HCT116 (cell line): ENCODE measurements around the gene PLEKHG3. TPM values are rescaled to one million over a fixed set of nuclear protein-coding genes. Genes with fewer than 3 reads are reported as not detected.

Experiments
- ATAC-seq: fragments of 200-7000 bp; cut with Tn5 transposase; 2 replicates; pipeline ENCODE4 v1.9.1; 2020; ENCODE audit warnings: mild to moderate bottlenecking, moderate library complexity
- BruUV-seq: library from RNA; stranded (reverse); fragments of 400-500 nt; replicated peaks from 2 replicates; lab custom pipeline; 2021; lab: Mats Ljungman, UMichigan
- CTCF ChIA-PET: fragments of 300-600 bp; sonication (Branson Sonifier 250); formaldehyde crosslinking; loops from one replicate; lab custom pipeline; 2021; ENCODE audit warnings: antibody characterized with exemption; lab: Charles Lee
- POLR2A ChIA-PET: fragments of 300-600, 350-600 bp; sonication (Branson Sonifier 250); formaldehyde crosslinking; loops from one replicate; lab custom pipeline; 2021; ENCODE audit warnings: antibody characterized with exemption; lab: Charles Lee
- RAD21 ChIA-PET, 2 experiments: fragments of 300-600 bp; sonication (Branson Sonifier 250); formaldehyde crosslinking; loops; one replicate each; lab custom pipeline; 2023; ENCODE audit warnings: low total read pairs in 2 of 2; ENCODE audit not compliant: uncharacterized antibody in 2 of 2, unreplicated experiment in 2 of 2, low non-redundant PET in 1 of 2; lab: Charles Lee
- DNase-seq: peaks from one replicate; pipeline ENCODE4 v3.0.0-alpha.2; 2010; ENCODE audit warnings: low read depth, low spot score
- H2AFZ ChIP-seq: fragments of 200-600 bp; shearing (Covaris generic), sonication (generic); 2 replicates; pipeline ENCODE4 v1.6.1; 2017; ENCODE audit warnings: low read depth, mixed run types, mixed read lengths, antibody characterized with exemption, low read length; ENCODE audit not compliant: poor library complexity, severe bottlenecking
- H3K27ac ChIP-seq: 2 replicates; pipeline ENCODE4 v1.5.1; 2012; ENCODE audit warnings: low read depth, low read length
- H3K27me3 ChIP-seq: fragments of 200-600 bp; sonication (generic); 2 replicates; pipeline ENCODE4 v1.6.1; 2016; ENCODE audit warnings: mixed run types, low read length, mixed read lengths; ENCODE audit not compliant: insufficient read depth
- H3K36me3 ChIP-seq, 2 experiments: fragments of 200-500 bp in 1 of 2; fragments of 200-600 bp in 1 of 2; sonication (Bioruptor generic) in 1 of 2; sonication (generic) in 1 of 2; 2 replicates each; pipeline versions ENCODE4 v1.5.1 to v1.6.1; 2014 to 2016; ENCODE audit warnings: low read length in 2 of 2, inconsistent platforms in 1 of 2, mixed read lengths in 1 of 2, mixed run types in 1 of 2; ENCODE audit not compliant: insufficient read depth in 2 of 2, control insufficient read depth in 1 of 2
- H3K4me1 ChIP-seq, 2 experiments: fragments of 200-600 bp in 1 of 2; sonication (generic) in 1 of 2; 2 replicates each; pipeline versions ENCODE4 v1.5.1 to v1.6.1; 2012 to 2017; ENCODE audit warnings: low read length in 2 of 2, inconsistent platforms in 1 of 2, mild to moderate bottlenecking in 1 of 2, mixed read lengths in 1 of 2, mixed run types in 1 of 2, moderate library complexity in 1 of 2; ENCODE audit not compliant: insufficient read depth in 2 of 2, control insufficient read depth in 1 of 2
- H3K4me2 ChIP-seq: fragments of 200-600 bp; sonication (generic); 2 replicates; pipeline ENCODE4 v1.6.1; 2017; ENCODE audit warnings: mixed run types, low read length, mixed read lengths
- H3K4me3 ChIP-seq, 2 experiments: fragments of 200-600 bp in 1 of 2; sonication (generic) in 1 of 2; replicated peaks in 1 of 2; 2 replicates each; pipeline ENCODE4 v1.5.1; 2011 to 2016; ENCODE audit warnings: low read length in 2 of 2, control low read depth in 1 of 2, low read depth in 1 of 2, mild to moderate bottlenecking in 1 of 2, mixed read lengths in 1 of 2, mixed run types in 1 of 2
- H3K79me2 ChIP-seq: fragments of 200-600 bp; sonication (generic); 2 replicates; pipeline ENCODE4 v1.6.1; 2017; ENCODE audit warnings: mild to moderate bottlenecking, mixed run types, low read length, moderate library complexity, mixed read lengths; ENCODE audit not compliant: insufficient read depth
- H3K9ac ChIP-seq: fragments of 200-600 bp; sonication (generic); 2 replicates; pipeline ENCODE4 v1.6.1; 2016; ENCODE audit warnings: low read length, mixed read lengths
- H3K9me2 ChIP-seq: fragments of 200-600 bp; sonication (generic), shearing (Covaris generic); 2 replicates; pipeline ENCODE4 v1.6.1; 2017; ENCODE audit warnings: mixed run types, mild to moderate bottlenecking, moderate library complexity; ENCODE audit not compliant: insufficient read depth
- H3K9me3 ChIP-seq, 2 experiments: fragments of 200-500 bp in 1 of 2; fragments of 200-600 bp in 1 of 2; sonication (Bioruptor generic) in 1 of 2; sonication (generic) in 1 of 2; 2 replicates each; pipeline ENCODE4 v1.6.1; 2014 to 2017; ENCODE audit warnings: low read length in 2 of 2, mixed read lengths in 2 of 2, inconsistent platforms in 1 of 2, low read depth in 1 of 2, mild to moderate bottlenecking in 1 of 2, mixed run types in 1 of 2, moderate library complexity in 1 of 2; ENCODE audit not compliant: control insufficient read depth in 1 of 2, insufficient read depth in 1 of 2
- H4K20me1 ChIP-seq: fragments of 200-600 bp; sonication (generic), shearing (Covaris generic); 2 replicates; pipeline ENCODE4 v1.6.1; 2017; ENCODE audit warnings: mixed run types, mild to moderate bottlenecking, moderate library complexity; ENCODE audit not compliant: insufficient read depth
- EGR1 ChIP-seq: IDR thresholded peaks from 2 replicates; pipeline ENCODE4 v1.6.1; 2012; ENCODE audit warnings: low read depth
- EZH2 ChIP-seq: fragments of 200-600 bp; sonication (generic); IDR thresholded peaks from 2 replicates; pipeline ENCODE4 v1.6.1; 2017; ENCODE audit warnings: antibody characterized with exemption, mixed run types
- EZH2phosphoT487 ChIP-seq: fragments of 200-600 bp; IDR thresholded peaks from 2 replicates; pipeline ENCODE4 v1.6.1; 2018; ENCODE audit warnings: antibody characterized with exemption, borderline replicate concordance
- FOSL1 ChIP-seq: IDR thresholded peaks from 2 replicates; pipeline ENCODE4 v1.6.1; 2012; ENCODE audit warnings: low read depth
- JUND ChIP-seq: IDR thresholded peaks from 2 replicates; pipeline ENCODE4 v1.6.1; 2012
- POLR2A ChIP-seq: IDR thresholded peaks from 2 replicates; pipeline ENCODE4 v1.7.0; 2011; ENCODE audit warnings: borderline replicate concordance; ENCODE audit not compliant: insufficient read depth, insufficient read length; ENCODE audit errors: extremely low read depth
- POLR2AphosphoS5 ChIP-seq: IDR thresholded peaks from 2 replicates; pipeline ENCODE4 v1.6.1; 2011; ENCODE audit warnings: mild to moderate bottlenecking, low read depth, low read length, moderate library complexity
- REST ChIP-seq: IDR thresholded peaks from 2 replicates; pipeline ENCODE4 v1.6.1; 2012; ENCODE audit warnings: low read depth
- TCF7L2 ChIP-seq: IDR thresholded peaks from 2 replicates; pipeline ENCODE4 v1.7.0; 2011; ENCODE audit warnings: borderline replicate concordance, inconsistent platforms; ENCODE audit not compliant: insufficient read depth, insufficient read length; ENCODE audit errors: extremely low read depth
- ZBTB33 ChIP-seq: IDR thresholded peaks from 2 replicates; pipeline ENCODE4 v1.6.1; 2011; ENCODE audit warnings: mild to moderate bottlenecking, low read length, moderate library complexity; ENCODE audit not compliant: insufficient replicate concordance; ENCODE audit errors: extremely low read depth
- intact Hi-C: fragments of 100-400 bp; cut with micrococcal nuclease; formaldehyde crosslinking; loops from 2 replicates; pipeline ENCODE4 v1.10.0; 2022
- total RNA-seq: library from RNA; stranded (reverse); gene quantifications from one replicate; pipeline ENCODE4 v1.2.1, GENCODE V29; 2021; ENCODE audit not compliant: unreplicated experiment

Gene PLEKHG3
- total RNA-seq, 1 experiment from 2014 or later = 55.6 TPM

GRCh38 chr14:64708148-64709004, 4.2 kb downstream of the PLEKHG3 start:
- H3K9me2 ChIP-seq = no peaks in the 10 kb centered on the region
- H3K79me2 ChIP-seq = peaks cover 88% of the 10 kb centered on the region
- H3K27ac ChIP-seq = peak overlapping the region; percentile 18; the same call in 1 of the 2 replicates
- H3K36me3 ChIP-seq = no peaks in the 10 kb centered on the region
- H3K4me2 ChIP-seq = peak overlapping the region; percentile 83
- ChIA-PET RAD21 (no interaction called here), CTCF (interaction anchor here (2.0 kb wide), 1 partner anchor 57 kb away, joined by 6 read pairs; no protein-coding TSS in a partner anchor)
- no peak for DNase-seq
- H3K9me3 ChIP-seq = no peaks in the 10 kb centered on the region
- no peaks in the 10 kb centered on the region for H3K27me3 ChIP-seq
- H2AFZ ChIP-seq = no peak overlapping the region
- H3K4me1 ChIP-seq = peaks cover 43 to 51% of the 10 kb centered on the region in 2 experiments
- TF ChIP-seq TCF7L2 (peak; percentile 14), EGR1 (no peak)
- TF ChIP-seq, all 23 proteins: peak for 1
- no TSS peak for BruUV-seq
- H3K9ac ChIP-seq = peak overlapping the region; percentile 91
- ATAC-seq = peak; percentile 28; the same call in 1 of the 2 replicates
- H4K20me1 ChIP-seq = 0 out of 2 replicates have a peak, but pooled peaks cover 5% of the 10 kb centered on the region
- POLR2A ChIA-PET = interaction anchor here (2.2 to 3.6 kb wide), 2 partner anchors 10 to 12 kb away, joined by 6 to 12 read pairs; no protein-coding TSS in a partner anchor
- H3K4me3 ChIP-seq = peak overlapping the region in 1 of 2 experiments; percentile 27; a peak in 2 of 4 replicates
- intact Hi-C loops = no loop called here

- TF ChIP-seq REST (no peak), FOSL1 (no peak), JUND (no peak), POLR2AphosphoS5 (no peak), POLR2A (no peak), EZH2 (no peak), EZH2phosphoT487 (no peak), ZBTB33 (no peak)
- Histone ChIP-seq H3K27me3 (no peaks in the 10 kb centered on the region), H3K9me3 (no peaks in the 10 kb centered on the region), H3K4me2 (peak overlapping the region; percentile 83; the same call in 1 of the 2 replicates), H3K36me3 (no peaks in the 10 kb centered on the region), H3K4me1 (peaks cover 40 to 47% of the 10 kb centered on the region in 2 experiments), H3K9ac (no peak overlapping the region), H2AFZ (no peak overlapping the region), H3K9me2 (no peaks in the 10 kb centered on the region), H4K20me1 (0 out of 2 replicates have a peak, but pooled peaks cover 5% of the 10 kb centered on the region), H3K4me3 (no peak overlapping the region), H3K79me2 (peaks cover 96% of the 10 kb centered on the region), H3K27ac (no peak overlapping the region)
- no peak for DNase-seq
- ChIA-PET CTCF (no interaction called here), POLR2A (interaction anchor here (3.6 kb wide), 1 partner anchor 11 kb away, joined by 12 read pairs; no protein-coding TSS in a partner anchor), RAD21 (no interaction called here)
- no peak for ATAC-seq
- intact Hi-C loops = no loop called here
- no TSS peak for BruUV-seq
Observed at GRCh38 chr14:64709126-64709525, 4.9 kb downstream of the PLEKHG3 start.
